HL-60/S4 treated with phorbol 12-myristate 13-acetate at 8.2 ng/mL for 4 days and 3 days (cell line): ENCODE data around the gene NELL2.

ENCODE experiments used
- in situ Hi-C: fragments of 300-500 bp; cut with MboI; formaldehyde crosslinking; loops from 2 replicates; pipeline ENCODE4 v1.15.0; 2022; ENCODE audit warnings: low sequenced_read_pairs

Gene NELL2

GRCh38 chr12:44550377-44550776 lies 325.7 kb downstream of the NELL2 start:
- in situ Hi-C loops, result no loop called here

GRCh38 chr12:44546060-44546459 lies 330.1 kb downstream of the NELL2 start:
- in situ Hi-C loops, result no loop called here

GRCh38 chr12:44544018-44544417 lies 332.1 kb downstream of the NELL2 start:
- in situ Hi-C loops, result no loop called here

DNA sequence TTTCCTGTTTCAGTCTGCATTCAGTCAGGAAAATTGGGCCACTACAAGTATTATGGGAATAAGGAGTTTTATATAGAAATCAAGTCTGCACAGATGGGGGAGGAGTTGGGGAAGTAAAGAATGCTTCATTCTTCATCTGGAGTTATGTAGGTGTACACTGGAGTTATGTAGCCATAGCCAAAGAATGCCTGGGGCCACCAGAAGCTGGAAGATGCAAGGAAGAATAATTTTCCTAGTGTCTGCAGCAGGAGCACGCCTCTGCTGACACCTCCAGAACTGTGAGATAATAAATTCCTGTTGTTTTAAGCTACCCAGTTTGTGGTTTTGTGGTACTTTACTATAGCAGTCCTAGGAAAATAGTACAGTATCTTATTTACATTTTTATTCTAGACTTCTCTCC lies 333.4 kb downstream of the NELL2 start:
- in situ Hi-C loops, result no loop called here

GRCh38 chr12:44537354-44537753 lies 338.8 kb downstream of the NELL2 start:
- in situ Hi-C loops, result no loop called here

- in situ Hi-C loops, result no loop called here
Observed at GRCh38 chr12:44532940-44533339, 343.2 kb downstream of the NELL2 start.

DNA sequence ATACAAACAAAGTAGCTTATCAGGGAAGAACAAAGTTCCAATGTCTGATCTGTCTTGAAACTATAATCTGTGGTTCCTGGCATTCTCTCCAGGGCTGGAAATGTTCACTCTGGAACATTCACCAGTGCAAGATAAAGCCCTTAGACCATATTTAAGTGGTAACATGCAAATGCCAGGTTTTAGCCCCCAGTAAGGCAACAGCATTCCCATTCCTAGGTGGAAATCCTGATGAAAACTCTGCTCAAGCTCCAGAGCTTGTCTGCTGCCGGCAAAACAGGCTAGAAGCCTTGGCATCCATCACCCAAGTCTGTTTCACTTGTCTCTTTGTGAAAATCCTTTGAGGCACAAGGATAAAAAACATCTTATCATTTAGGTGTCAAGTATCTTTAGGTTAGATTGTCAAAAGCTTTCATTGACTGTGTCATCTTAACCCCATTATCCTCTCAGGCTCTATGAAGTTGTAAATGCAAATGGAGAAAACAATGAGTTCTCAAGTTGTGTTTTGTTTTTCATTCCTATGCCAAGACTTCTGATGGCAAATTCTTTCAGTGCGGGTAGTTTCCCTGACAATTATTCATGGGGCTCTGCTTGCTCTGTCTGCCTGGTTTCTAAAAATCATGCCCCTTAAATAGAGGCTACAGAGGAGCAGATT lies 344.7 kb downstream of the NELL2 start:
- in situ Hi-C loops, result no loop called here

GRCh38 chr12:44526655-44527182 lies 349.4 kb downstream of the NELL2 start:
- in situ Hi-C loops, result no loop called here

DNA sequence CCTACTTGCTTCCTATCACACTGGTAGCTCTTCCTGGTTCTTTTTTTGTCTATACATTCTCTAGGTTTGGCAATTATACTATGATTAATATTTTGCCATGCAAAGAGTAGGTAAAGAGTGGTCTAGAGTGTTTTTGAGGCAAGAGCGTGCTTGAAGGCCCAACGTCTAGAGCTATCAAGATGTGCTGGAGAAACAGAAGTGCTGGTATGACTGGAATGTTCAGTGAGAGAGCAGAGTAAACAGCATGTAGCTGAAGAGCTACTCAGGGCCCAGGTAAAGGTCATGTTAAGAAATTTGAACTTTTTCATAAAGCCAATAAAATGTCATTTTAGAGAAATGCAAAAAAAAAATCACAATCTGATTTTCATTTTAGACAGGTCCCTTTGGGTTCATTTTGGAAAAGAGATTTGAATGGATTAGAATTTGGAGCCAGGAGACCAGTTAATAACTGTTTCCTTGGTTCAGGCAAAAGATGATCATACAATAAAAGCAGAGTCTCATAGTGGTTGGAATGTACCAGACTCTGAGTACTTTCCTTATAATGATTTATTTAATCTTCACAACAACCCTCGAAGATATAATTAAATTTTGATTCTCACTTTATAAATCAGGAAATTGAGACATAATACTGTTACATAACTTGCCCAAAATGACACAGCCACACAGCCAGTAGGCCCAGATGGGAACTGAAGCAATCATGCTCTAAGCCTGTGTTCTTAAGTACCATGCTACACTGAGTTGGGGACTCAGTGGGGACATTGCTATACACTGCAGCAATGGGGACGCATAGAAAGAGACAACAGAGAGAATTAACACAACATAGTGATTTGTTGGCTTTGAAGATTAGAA lies 350.1 kb downstream of the NELL2 start:
- in situ Hi-C loops, result no loop called here

DNA sequence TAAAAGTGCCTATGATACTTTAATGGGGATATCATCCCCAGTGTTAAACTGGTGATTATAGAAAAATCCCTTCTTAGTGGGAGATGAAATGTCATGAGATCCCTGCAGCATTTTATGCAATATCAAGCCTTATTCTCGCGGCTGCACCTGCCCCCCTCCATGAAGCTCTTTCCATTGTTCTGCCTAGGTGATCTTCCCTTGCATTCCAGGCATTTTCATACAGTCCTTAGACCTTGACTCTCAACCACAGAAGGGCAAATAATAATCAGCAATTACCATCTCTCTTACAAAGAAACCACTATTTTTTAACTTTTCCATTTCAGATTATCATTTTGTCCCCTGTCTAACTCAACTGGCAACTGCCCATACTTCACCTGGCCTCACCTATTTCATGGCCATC lies 352.3 kb downstream of the NELL2 start:
- in situ Hi-C loops, result no loop called here

DNA sequence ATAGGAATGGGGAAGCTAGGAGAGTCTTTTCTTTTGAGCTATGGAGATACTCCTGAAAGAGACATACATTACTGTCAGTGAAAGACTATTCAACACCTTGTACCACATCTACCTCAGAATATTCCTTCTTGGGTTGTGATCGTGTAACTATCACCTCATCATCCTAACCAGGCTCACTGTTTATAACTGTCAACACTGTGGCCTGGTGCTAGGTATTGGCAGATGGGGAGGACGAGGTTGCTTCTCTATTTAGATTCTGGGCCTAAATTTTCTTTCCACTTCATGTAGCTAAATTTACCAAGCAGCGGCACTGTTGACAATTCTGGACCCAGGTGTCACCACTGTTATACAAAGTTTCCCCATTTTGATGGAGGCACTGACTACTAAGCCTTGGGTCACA lies 354.4 kb downstream of the NELL2 start:
- in situ Hi-C loops, result no loop called here

- in situ Hi-C loops, result no loop called here
Observed at GRCh38 chr12:44519931-44520330, 356.2 kb downstream of the NELL2 start.

- in situ Hi-C loops, result no loop called here
Observed at GRCh38 chr12:44511289-44511688, 364.8 kb downstream of the NELL2 start.

DNA sequence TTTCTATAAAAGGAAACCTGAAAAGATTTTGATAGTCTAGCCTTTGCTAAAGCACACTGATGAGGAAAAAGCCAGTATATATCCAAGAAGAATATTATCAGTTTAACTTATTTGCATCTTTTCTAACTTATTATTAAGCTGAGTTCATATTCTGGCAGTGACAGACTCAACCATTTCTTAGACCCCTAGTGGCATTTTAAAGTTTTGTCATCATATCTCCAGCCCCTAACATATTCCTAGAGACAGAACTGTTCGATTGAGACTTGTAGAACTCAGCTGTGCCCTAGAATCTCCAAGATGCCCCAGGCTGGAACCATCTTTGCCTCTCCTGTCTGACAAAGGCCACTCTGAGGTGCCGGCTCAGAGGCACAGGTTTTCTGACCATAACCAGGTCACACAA lies 365.6 kb downstream of the NELL2 start:
- in situ Hi-C loops, result no loop called here

DNA sequence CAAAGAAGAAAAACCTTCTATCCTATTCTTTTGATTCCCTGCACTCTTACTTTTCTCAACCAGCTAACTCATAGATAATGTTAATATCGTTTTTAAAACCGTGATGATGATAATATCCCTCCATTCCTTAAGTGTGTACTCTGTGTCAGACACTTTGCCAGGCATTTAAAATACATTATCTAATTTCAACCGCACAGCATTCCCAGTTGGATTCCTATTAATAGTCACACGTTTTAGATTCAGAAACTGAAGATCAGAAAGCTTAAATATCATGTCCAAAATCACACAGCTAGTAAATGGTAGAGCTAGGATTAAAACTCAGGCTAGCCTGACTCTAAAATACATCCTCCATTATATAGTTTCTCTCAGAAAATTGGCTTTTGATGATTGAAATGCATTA lies 366.0 kb downstream of the NELL2 start:
- in situ Hi-C loops, result no loop called here

- in situ Hi-C loops, result no loop called here
Observed at GRCh38 chr12:44509471-44509870, 366.6 kb downstream of the NELL2 start.

DNA sequence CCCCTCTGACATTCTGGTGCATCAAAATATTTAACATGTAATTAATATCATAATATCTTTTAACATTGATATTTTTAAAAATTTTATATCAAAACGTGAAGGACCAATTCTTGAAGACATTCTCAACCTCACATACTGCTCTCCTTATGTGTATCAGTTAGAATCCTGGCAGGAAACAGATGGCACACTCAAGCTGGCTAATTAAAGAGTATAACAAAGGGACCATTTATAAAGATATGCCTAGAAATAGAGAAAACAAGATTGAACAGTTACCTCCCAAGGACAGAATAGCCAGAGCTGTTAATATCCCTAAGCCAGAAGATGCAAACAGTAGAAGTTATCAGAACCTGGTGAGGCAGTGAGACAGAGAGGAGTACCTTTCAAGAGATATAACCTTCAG lies 368.7 kb downstream of the NELL2 start:
- in situ Hi-C loops, result no loop called here

DNA sequence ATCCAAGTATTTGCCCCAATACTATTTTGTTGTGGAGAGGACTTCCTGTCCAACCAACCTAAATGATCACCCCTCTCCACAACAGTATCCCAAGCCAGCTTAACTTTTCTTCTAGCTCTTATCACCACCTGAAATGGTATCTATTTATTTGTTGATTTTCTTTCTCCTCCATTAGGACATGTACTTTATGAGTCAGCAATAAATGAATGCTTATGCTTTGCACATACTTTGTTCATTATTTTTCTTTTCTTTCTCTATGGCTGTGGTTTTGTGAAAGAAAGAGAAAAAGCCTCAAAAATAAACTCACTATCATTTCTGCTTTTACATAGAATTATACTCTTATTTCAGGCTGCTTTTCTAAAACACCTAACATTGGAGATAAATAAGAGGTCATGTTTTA lies 371.3 kb downstream of the NELL2 start:
- in situ Hi-C loops, result no loop called here

- in situ Hi-C loops, result no loop called here
Observed at GRCh38 chr12:44503329-44503728, 372.8 kb downstream of the NELL2 start.

DNA sequence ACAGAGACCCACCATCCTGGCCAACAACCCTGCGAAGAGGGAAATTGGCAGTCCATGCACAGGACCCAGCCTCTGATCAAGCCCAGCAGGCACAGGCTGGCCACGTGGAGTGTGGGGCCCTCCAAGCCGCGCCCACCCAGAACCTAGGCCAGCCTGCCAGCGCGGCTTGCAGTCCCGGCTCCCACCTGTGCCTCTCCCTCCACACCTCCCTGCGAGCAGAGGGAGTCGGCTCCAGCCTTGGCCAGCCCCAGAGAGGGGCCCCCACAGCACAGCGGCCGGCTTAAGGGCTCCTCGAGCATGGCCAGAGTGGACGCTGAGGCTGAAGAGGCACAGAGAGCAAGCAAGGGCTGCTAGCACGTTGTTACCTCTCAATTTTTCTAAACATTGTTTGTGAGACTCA lies 373.4 kb downstream of the NELL2 start:
- in situ Hi-C loops, result no loop called here

GRCh38 chr12:44500423-44500822 lies 375.7 kb downstream of the NELL2 start:
- in situ Hi-C loops, result no loop called here

GRCh38 chr12:44497044-44497443 lies 379.1 kb downstream of the NELL2 start:
- in situ Hi-C loops, result no loop called here
